CD14-positive monocyte (primary cell): Measurements from ENCODE around the gene MCC. TPM values are rescaled to one million over a fixed set of nuclear protein-coding genes. Genes with fewer than 3 reads are reported as not detected.

Source experiments
- DNase-seq, 3 donors: peaks; one replicate each; pipeline ENCODE4 v3.0.0-alpha.2; 2011 to 2022
- H2AFZ ChIP-seq: 2 replicates; pipeline ENCODE4 v1.6.0; 2012; ENCODE audit warnings: mild to moderate bottlenecking, low read depth, low read length, inconsistent platforms; ENCODE audit not compliant: insufficient read depth, poor library complexity, severe bottlenecking
- H3K27ac ChIP-seq, 2 donors: 1 replicate in 1 of 2; 2 replicates in 1 of 2; pipeline ENCODE4 v1.5.1; 2012 to 2013; ENCODE audit warnings: low read length in 2 of 2, control low read depth in 1 of 2, inconsistent platforms in 1 of 2, low read depth in 1 of 2, mild to moderate bottlenecking in 1 of 2
- H3K27me3 ChIP-seq, 2 donors: one replicate each; pipeline versions ENCODE4 v1.6.0 to v1.6.1; 2011 to 2013; ENCODE audit warnings: low read length in 2 of 2; ENCODE audit not compliant: control insufficient read depth in 2 of 2, insufficient read depth in 2 of 2
- H3K36me3 ChIP-seq, 2 donors: replicated peaks in 1 of 2; 1 replicate in 1 of 2; 2 replicates in 1 of 2; pipeline versions ENCODE4 v1.5.1 to v1.6.1; 2012 to 2013; ENCODE audit warnings: low read length in 2 of 2, control low read depth in 1 of 2, inconsistent platforms in 1 of 2, mild to moderate bottlenecking in 1 of 2; ENCODE audit not compliant: insufficient read depth in 2 of 2, control insufficient read depth in 1 of 2
- H3K4me1 ChIP-seq, 2 donors: 1 replicate in 1 of 2; 2 replicates in 1 of 2; pipeline versions ENCODE4 v1.5.1 to v1.6.1; 2012 to 2013; ENCODE audit warnings: low read length in 2 of 2, control low read depth in 1 of 2, inconsistent platforms in 1 of 2, mild to moderate bottlenecking in 1 of 2, moderate library complexity in 1 of 2; ENCODE audit not compliant: insufficient read depth in 2 of 2, control insufficient read depth in 1 of 2
- H3K4me2 ChIP-seq: replicated peaks from 2 replicates; pipeline ENCODE3; 2012; ENCODE audit warnings: low read length, moderate library complexity, mild to moderate bottlenecking; ENCODE audit not compliant: poor library complexity, severe bottlenecking; ENCODE audit errors: extremely low read depth
- H3K4me3 ChIP-seq, 3 experiments: fragments of 200-600 bp in 1 of 3; sonication (generic) in 1 of 3; replicated peaks in 1 of 3; 1 replicate in 2 of 3; 2 replicates in 1 of 3; pipeline ENCODE4 v1.5.1; 2011 to 2013; ENCODE audit warnings: low read length in 3 of 3, mild to moderate bottlenecking in 3 of 3, control low read depth in 2 of 3, low read depth in 2 of 3, inconsistent platforms in 1 of 3, moderate library complexity in 1 of 3
- H3K79me2 ChIP-seq: 2 replicates; pipeline ENCODE4 v1.6.0; 2012; ENCODE audit warnings: mild to moderate bottlenecking, control low read depth, inconsistent platforms, low read length, moderate library complexity; ENCODE audit not compliant: insufficient read depth
- H3K9ac ChIP-seq: 2 replicates; pipeline ENCODE4 v1.6.0; 2017; ENCODE audit warnings: low read length, mild to moderate bottlenecking; ENCODE audit not compliant: insufficient read depth, poor library complexity, severe bottlenecking
- H3K9me3 ChIP-seq, 2 donors: replicated peaks in 1 of 2; 1 replicate in 1 of 2; 2 replicates in 1 of 2; pipeline versions ENCODE4 v1.5.1 to v1.6.1; 2012 to 2013; ENCODE audit warnings: low read length in 2 of 2, control low read depth in 1 of 2; ENCODE audit not compliant: control insufficient read depth in 1 of 2, insufficient read depth in 1 of 2
- H4K20me1 ChIP-seq: 2 replicates; pipeline ENCODE4 v1.6.0; 2012; ENCODE audit warnings: mild to moderate bottlenecking, low read length, control low read depth, moderate library complexity; ENCODE audit not compliant: insufficient read depth
- H3K27ac Mint-ChIP-seq, 7 donors: one replicate each; pipeline ENCODE4 v1.8.0; 2020; ENCODE audit warnings: mild to moderate bottlenecking in 7 of 7, mixed read lengths in 7 of 7, moderate library complexity in 6 of 7, inconsistent platforms in 2 of 7
- H3K27me3 Mint-ChIP-seq, 3 donors: one replicate each; pipeline ENCODE4 v1.8.0; 2021 to 2022; ENCODE audit warnings: low read depth in 3 of 3, mild to moderate bottlenecking in 3 of 3, mixed read lengths in 3 of 3, moderate library complexity in 3 of 3, inconsistent platforms in 1 of 3
- H3K36me3 Mint-ChIP-seq, 2 donors: one replicate each; pipeline ENCODE4 v1.8.0; 2020; ENCODE audit warnings: mixed read lengths in 2 of 2, inconsistent platforms in 1 of 2, mild to moderate bottlenecking in 1 of 2
- H3K4me1 Mint-ChIP-seq: one replicate; pipeline ENCODE4 v1.8.0; 2020; ENCODE audit warnings: mild to moderate bottlenecking, mixed read lengths
- H3K4me3 Mint-ChIP-seq, 2 donors: one replicate each; pipeline ENCODE4 v1.8.0; 2020; ENCODE audit warnings: mild to moderate bottlenecking in 2 of 2, mixed read lengths in 2 of 2, moderate library complexity in 1 of 2
- H3K9me3 Mint-ChIP-seq, 7 donors: one replicate each; pipeline ENCODE4 v1.8.0; 2020 to 2022; ENCODE audit warnings: mixed read lengths in 7 of 7, mild to moderate bottlenecking in 6 of 7, moderate library complexity in 6 of 7, inconsistent platforms in 2 of 7
- whole genome bisulfite sequencing: methylation state at CpG from one replicate; pipeline ENCODE4 v1.1.5; 2013; ENCODE audit warnings: missing lambda C conversion rate; ENCODE audit not compliant: insufficient coverage; 5-methylcytosine and 5-hydroxymethylcytosine counted together
- intact Hi-C, 2 donors: fragments of 100-400 bp; cut with micrococcal nuclease; formaldehyde crosslinking; loops; one replicate each; pipeline versions ENCODE4 v1.15.0 to v1.15.1; 2023
- polyA plus RNA-seq, 3 donors: library from polyadenylated mRNA; depleted of rRNA in 1 of 3; unstranded in 2 of 3; stranded (reverse) in 1 of 3; fragments of 300-500 nt in 2 of 3; fragments of >200 nt in 1 of 3; fragmentation: Illumina TruSeq in 2 of 3; gene quantifications; 1 replicate in 2 of 3; 2 replicates in 1 of 3; pipeline ENCODE4 v1.2.3, GENCODE V29; 2012 to 2021
- TF ChIP-seq, protein P1 (sequence below): fragments of 200-600 bp; IDR thresholded peaks from one replicate; pipeline ENCODE4 v1.8.0; 2022; ENCODE audit warnings: antibody characterized with exemption, mild to moderate bottlenecking

MCC gene
- polyA plus RNA-seq, 3 donors = 0.09 TPM; not detected in 2

- Histone ChIP-seq H3K79me2 (no peaks in the 10 kb centered on the region), H3K27me3 (peaks cover 0 to 4% of the 10 kb centered on the region in 2 donors), H3K36me3 (no peaks in the 10 kb centered on the region), H3K4me1 (no peaks in the 10 kb centered on the region), H2AFZ (no peak overlapping the region), H4K20me1 (no peaks in the 10 kb centered on the region), H3K27ac (no peak overlapping the region), H3K9me3 (no peaks in the 10 kb centered on the region), H3K4me2 (no peak overlapping the region), H3K9ac (no peak overlapping the region), H3K4me3 (no peak overlapping the region)
- DNase-seq = no peak
- intact Hi-C loops = no loop called here
- H3K4me1 Mint-ChIP-seq = no peaks in the 10 kb centered on the region
- TF ChIP-seq, protein P1, sequence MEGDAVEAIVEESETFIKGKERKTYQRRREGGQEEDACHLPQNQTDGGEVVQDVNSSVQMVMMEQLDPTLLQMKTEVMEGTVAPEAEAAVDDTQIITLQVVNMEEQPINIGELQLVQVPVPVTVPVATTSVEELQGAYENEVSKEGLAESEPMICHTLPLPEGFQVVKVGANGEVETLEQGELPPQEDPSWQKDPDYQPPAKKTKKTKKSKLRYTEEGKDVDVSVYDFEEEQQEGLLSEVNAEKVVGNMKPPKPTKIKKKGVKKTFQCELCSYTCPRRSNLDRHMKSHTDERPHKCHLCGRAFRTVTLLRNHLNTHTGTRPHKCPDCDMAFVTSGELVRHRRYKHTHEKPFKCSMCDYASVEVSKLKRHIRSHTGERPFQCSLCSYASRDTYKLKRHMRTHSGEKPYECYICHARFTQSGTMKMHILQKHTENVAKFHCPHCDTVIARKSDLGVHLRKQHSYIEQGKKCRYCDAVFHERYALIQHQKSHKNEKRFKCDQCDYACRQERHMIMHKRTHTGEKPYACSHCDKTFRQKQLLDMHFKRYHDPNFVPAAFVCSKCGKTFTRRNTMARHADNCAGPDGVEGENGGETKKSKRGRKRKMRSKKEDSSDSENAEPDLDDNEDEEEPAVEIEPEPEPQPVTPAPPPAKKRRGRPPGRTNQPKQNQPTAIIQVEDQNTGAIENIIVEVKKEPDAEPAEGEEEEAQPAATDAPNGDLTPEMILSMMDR = no peak
- peaks cover 4 to 12% (median 5%) of the 10 kb centered on the region in 3 donors for H3K27me3 Mint-ChIP-seq
- H3K36me3 Mint-ChIP-seq = no peaks in the 10 kb centered on the region
- H3K4me3 Mint-ChIP-seq = no peak overlapping the region
- H3K9me3 Mint-ChIP-seq = peaks cover 0 to 2% (median 0%) of the 10 kb centered on the region in 7 donors
- 94% methylated on average over 38 of the region's 38 CpGs for WGBS
- H3K27ac Mint-ChIP-seq = no peak overlapping the region
Observed at GRCh38 chr5:113433862-113434612, 54.2 kb downstream of the MCC start.

DNA sequence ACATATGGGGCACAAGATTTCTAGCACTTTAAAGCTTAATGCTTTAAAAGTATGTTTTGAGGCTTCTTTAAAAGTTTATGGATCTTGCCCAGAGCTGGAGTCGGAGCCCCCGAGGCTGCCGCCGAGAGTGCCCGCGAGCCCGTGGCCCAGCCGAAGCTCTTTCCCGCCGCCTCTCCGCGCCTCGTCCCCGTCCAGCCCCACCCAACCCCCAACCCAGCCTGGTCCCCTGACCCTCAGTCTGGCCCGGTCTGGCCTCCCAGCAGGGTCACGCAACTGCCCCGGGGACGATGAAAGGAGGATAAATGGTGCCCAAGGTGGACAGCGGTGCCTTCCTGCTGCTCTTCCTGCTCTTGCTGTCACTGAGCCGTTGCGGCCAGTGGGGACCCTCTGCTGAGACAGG lies 55.2 kb downstream of the MCC start:
- no peaks in the 10 kb centered on the region for H3K36me3 Mint-ChIP-seq
- no peak overlapping the region for H3K27ac ChIP-seq
- TF ChIP-seq, protein P1 = no peak
- no peak overlapping the region for H3K4me3 ChIP-seq
- no peak overlapping the region for H3K4me2 ChIP-seq
- H2AFZ ChIP-seq = no peak overlapping the region
- H3K9ac ChIP-seq = no peak overlapping the region
- intact Hi-C loops = no loop called here
- H3K27me3 ChIP-seq = peaks cover 0 to 2% of the 10 kb centered on the region in 2 donors
- H3K27ac Mint-ChIP-seq = no peak overlapping the region
- H3K9me3 Mint-ChIP-seq = peaks cover 0 to 2% (median 0%) of the 10 kb centered on the region in 7 donors
- no peak for DNase-seq
- WGBS = 91% methylated on average over 17 of the region's 21 CpGs
- no peaks in the 10 kb centered on the region for H3K4me1 Mint-ChIP-seq
- no peak overlapping the region for H3K4me3 Mint-ChIP-seq
- no peaks in the 10 kb centered on the region for H3K36me3 ChIP-seq
- H4K20me1 ChIP-seq = no peaks in the 10 kb centered on the region
- H3K4me1 ChIP-seq = no peaks in the 10 kb centered on the region
- no peaks in the 10 kb centered on the region for H3K9me3 ChIP-seq
- H3K79me2 ChIP-seq = no peaks in the 10 kb centered on the region
- peaks cover 3 to 12% (median 5%) of the 10 kb centered on the region in 3 donors for H3K27me3 Mint-ChIP-seq
